Tibial nerve (tissue), 4 donors: ENCODE results near the gene PSMD14. TPM values are rescaled to one million over a fixed set of nuclear protein-coding genes. Genes with fewer than 3 reads are reported as not detected.

Experiments
- DNase-seq, 2 donors: peaks; one replicate each; pipeline ENCODE4 v3.0.0-alpha.2; 2019; ENCODE audit warnings: low spot score in 2 of 2
- H3K27ac ChIP-seq, 4 donors: fragments of 200-600 bp; sonication (generic) in 3 of 4; one replicate each; pipeline ENCODE4 v1.5.1; 2017 to 2019; ENCODE audit warnings: mild to moderate bottlenecking in 1 of 4
- H3K27me3 ChIP-seq, 2 donors: fragments of 200-600 bp; sonication (generic) in 1 of 2; one replicate each; pipeline versions ENCODE4 v1.5.1 to v1.6.0; 2017 to 2019
- H3K36me3 ChIP-seq, 3 donors: fragments of 200-600 bp; sonication (generic); one replicate each; pipeline ENCODE4 v1.5.1; 2018 to 2019
- H3K4me1 ChIP-seq, 4 donors: fragments of 200-600 bp; sonication (generic) in 3 of 4; one replicate each; pipeline ENCODE4 v1.5.1; 2017 to 2019
- H3K4me3 ChIP-seq, 4 donors: fragments of 200-600 bp; sonication (generic) in 3 of 4; one replicate each; pipeline ENCODE4 v1.5.1; 2017 to 2019; ENCODE audit warnings: mild to moderate bottlenecking in 1 of 4, moderate library complexity in 1 of 4
- H3K9me3 ChIP-seq, 4 donors: fragments of 200-600 bp; sonication (generic) in 3 of 4; one replicate each; pipeline ENCODE4 v1.5.1; 2017 to 2019
- EP300 ChIP-seq, 2 donors: sonication (generic); formaldehyde crosslinking; IDR thresholded peaks; one replicate each; pipeline ENCODE4 v1.6.1; 2017; ENCODE audit warnings: antibody characterized with exemption in 2 of 2, mild to moderate bottlenecking in 1 of 2
- POLR2A ChIP-seq, 2 donors: fragments of 450-650 bp; IDR thresholded peaks; one replicate each; pipeline ENCODE4 v1.6.1; 2017; ENCODE audit warnings: antibody characterized with exemption in 2 of 2, mild to moderate bottlenecking in 2 of 2, moderate library complexity in 2 of 2
- WGBS, 2 donors: methylation state at CpG; one replicate each; pipeline ENCODE4 v1.1.5; 2018; 5-methylcytosine and 5-hydroxymethylcytosine counted together
- small RNA-seq: library from RNA; depleted of rRNA; stranded (forward); fragments of <200 nt; gene quantifications from one replicate; pipeline ENCODE3, GENCODE V24; 2016
- total RNA-seq, 4 donors: library from RNA; depleted of rRNA; stranded (reverse); fragments of >200 nt; gene quantifications; one replicate each; pipeline ENCODE4 v1.1.0, GENCODE V29; 2016
- TF ChIP-seq, protein P1 (sequence below), 5 experiments: fragments of 200-600 bp in 3 of 5; fragments of 450-650 bp in 2 of 5; sonication (generic) in 3 of 5; IDR thresholded peaks; one replicate each; pipeline ENCODE4 v1.5.1; 2016 to 2019; ENCODE audit warnings: antibody characterized with exemption in 5 of 5, mild to moderate bottlenecking in 3 of 5, moderate library complexity in 2 of 5

PSMD14 gene
- total RNA-seq, 4 donors from 2014 or later: 22.0 to 29.1 (median 26.4) TPM

DNA sequence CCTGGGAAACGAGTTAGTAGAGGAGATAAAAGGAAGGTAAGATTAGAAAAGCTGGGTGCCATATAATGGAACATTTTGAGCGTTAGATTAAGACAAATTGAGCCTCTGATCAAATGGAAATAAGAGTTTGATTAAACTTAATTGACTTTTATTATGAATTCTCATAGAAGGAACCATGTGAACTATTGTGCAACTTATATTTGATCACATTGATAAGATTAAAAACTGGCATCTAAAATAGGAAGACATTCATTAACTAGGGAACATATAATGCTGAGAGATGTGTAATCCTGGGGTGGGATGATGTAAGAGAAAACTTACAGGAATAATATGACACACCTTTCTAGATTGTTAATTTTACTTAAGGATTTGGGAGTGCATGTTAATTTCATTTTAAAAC is 130.4 kb downstream of the PSMD14 start:
- Histone ChIP-seq H3K27me3 (peaks cover 0 to 9% of the 10 kb centered on the region in 2 donors), H3K27ac (no peak overlapping the region), H3K36me3 (no peaks in the 10 kb centered on the region), H3K4me1 (no peaks in the 10 kb centered on the region), H3K4me3 (no peak overlapping the region), H3K9me3 (peaks cover 0 to 14% (median 4%) of the 10 kb centered on the region in 4 donors)
- TF ChIP-seq, protein P1, sequence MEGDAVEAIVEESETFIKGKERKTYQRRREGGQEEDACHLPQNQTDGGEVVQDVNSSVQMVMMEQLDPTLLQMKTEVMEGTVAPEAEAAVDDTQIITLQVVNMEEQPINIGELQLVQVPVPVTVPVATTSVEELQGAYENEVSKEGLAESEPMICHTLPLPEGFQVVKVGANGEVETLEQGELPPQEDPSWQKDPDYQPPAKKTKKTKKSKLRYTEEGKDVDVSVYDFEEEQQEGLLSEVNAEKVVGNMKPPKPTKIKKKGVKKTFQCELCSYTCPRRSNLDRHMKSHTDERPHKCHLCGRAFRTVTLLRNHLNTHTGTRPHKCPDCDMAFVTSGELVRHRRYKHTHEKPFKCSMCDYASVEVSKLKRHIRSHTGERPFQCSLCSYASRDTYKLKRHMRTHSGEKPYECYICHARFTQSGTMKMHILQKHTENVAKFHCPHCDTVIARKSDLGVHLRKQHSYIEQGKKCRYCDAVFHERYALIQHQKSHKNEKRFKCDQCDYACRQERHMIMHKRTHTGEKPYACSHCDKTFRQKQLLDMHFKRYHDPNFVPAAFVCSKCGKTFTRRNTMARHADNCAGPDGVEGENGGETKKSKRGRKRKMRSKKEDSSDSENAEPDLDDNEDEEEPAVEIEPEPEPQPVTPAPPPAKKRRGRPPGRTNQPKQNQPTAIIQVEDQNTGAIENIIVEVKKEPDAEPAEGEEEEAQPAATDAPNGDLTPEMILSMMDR (IDR thresholded peaks at IDR 0.05): no peak
- TF ChIP-seq EP300 (IDR thresholded peaks at IDR 0.05) (no peak), POLR2A (IDR thresholded peaks at IDR 0.05) (no peak)
- WGBS, 2 donors: 51 to 61% methylated on average over 2 of the region's 2 CpGs
- DNase-seq: no peak

DNA sequence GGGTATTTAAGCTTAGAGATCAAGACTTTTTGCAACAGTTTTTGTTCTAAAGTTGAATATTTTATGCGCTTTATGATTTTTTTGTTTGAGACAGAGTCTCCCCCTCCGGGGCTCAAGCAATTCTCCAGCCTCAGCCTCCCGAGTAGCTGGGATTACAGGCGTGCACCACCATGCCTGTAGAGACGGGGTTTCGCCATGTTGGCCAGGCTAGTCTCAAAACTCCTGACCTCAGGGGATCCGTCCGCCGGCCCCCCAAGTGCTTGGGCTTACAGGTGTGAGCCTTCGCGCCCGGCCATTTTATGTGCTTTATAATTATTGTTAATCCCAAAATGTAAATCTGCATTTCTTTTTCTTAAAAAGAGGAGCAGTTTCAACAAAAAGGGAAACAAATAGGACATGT is 136.9 kb downstream of the PSMD14 start:
- no peaks in the 10 kb centered on the region for H3K36me3 ChIP-seq
- TF ChIP-seq POLR2A (IDR thresholded peaks at IDR 0.05): no peak
- TF ChIP-seq, protein P1 (IDR thresholded peaks at IDR 0.05): no peak
- no peak for TF ChIP-seq EP300 (IDR thresholded peaks at IDR 0.05)
- peaks cover 0 to 3% of the 10 kb centered on the region in 2 donors for H3K27me3 ChIP-seq
- no peaks in the 10 kb centered on the region for H3K9me3 ChIP-seq
- no peak for DNase-seq
- no peaks in the 10 kb centered on the region for H3K4me1 ChIP-seq
- H3K4me3 ChIP-seq: no peak overlapping the region
- WGBS, 2 donors: 93 to 97% methylated on average over 12 of the region's 12 CpGs
- no peak overlapping the region for H3K27ac ChIP-seq

DNA sequence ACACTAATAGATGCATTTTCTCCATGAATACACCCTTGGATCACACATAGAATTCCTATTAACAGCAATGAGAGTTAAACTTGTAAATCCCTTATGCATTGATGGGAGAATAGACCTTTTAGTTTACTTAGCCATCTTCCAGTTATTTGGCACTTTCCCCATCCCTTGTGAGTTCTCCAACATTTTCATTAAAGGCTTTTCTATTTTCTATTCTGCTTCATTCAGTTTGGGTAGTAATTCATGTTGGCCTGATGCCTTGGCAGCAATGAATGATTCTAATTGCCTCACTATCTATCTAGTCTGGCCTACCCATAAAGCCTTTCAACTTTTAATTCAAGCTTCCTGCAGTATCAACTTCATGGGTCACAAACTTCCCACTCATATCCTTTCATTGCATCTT is 140.2 kb downstream of the PSMD14 start:
- TF ChIP-seq, protein P1 (IDR thresholded peaks at IDR 0.05): no peak
- TF ChIP-seq EP300 (IDR thresholded peaks at IDR 0.05) (no peak), POLR2A (IDR thresholded peaks at IDR 0.05) (no peak)
- DNase-seq: no peak
- no peaks in the 10 kb centered on the region for H3K27me3 ChIP-seq
- H3K4me1 ChIP-seq: no peaks in the 10 kb centered on the region
- no peaks in the 10 kb centered on the region for H3K36me3 ChIP-seq
- no peak overlapping the region for H3K27ac ChIP-seq
- H3K4me3 ChIP-seq: no peak overlapping the region
- H3K9me3 ChIP-seq: no peaks in the 10 kb centered on the region

Small RNA genes within 50 kb of the gene (small RNA-seq; reads per million reads assigned to genes)
- not detected for gene RNA5SP108

Other genes starting within 250 kb of the PSMD14 start
- 10 to 100 TPM; 54.4 to 83.5 (median 75.1) TPM for gene TANK, start 148.0 kb upstream of the PSMD14 start, total RNA-seq
- not detected for gene TBR1, start 107.9 kb downstream of the PSMD14 start, total RNA-seq